ENCODE results near the gene CDH18.

Gene CDH18

GRCh38 chr5:19462019-19462418 is 526.0 kb downstream of the CDH18 start:
- no peak for DNase-seq (ENCODE audit: low read depth)
- no peak for TF ChIP-seq CTCF (conservative IDR thresholded peaks at IDR 0.05; ENCODE audit: low read length)
- no peak overlapping the region for H3K4me3 ChIP-seq (ENCODE audit: low read length)

GRCh38 chr5:19424506-19424905 is 563.5 kb downstream of the CDH18 start:
- DNase-seq (ENCODE audit: low read depth): no peak
- no peak for TF ChIP-seq CTCF (conservative IDR thresholded peaks at IDR 0.05; ENCODE audit: low read length)
- H3K4me3 ChIP-seq (ENCODE audit: low read length): no peak overlapping the region

Data from AG10803 (cell line).